Neutrophil (primary cell): ENCODE results near the gene THBS4.

ENCODE experiments used
- H3K27ac ChIP-seq: fragments of 200-600 bp; sonication (generic); 2 replicates; pipeline ENCODE4 v1.5.1; 2016; ENCODE audit warnings: mild to moderate bottlenecking, moderate library complexity
- H3K27me3 ChIP-seq: fragments of 200-600 bp; sonication (generic); 2 replicates; pipeline ENCODE4 v1.6.0; 2016; ENCODE audit warnings: mild to moderate bottlenecking
- H3K36me3 ChIP-seq: fragments of 200-600 bp; sonication (generic); 2 replicates; pipeline ENCODE4 v1.5.1; 2017
- H3K4me1 ChIP-seq, 2 experiments: fragments of 200-600 bp in 1 of 2; sonication (generic) in 1 of 2; 1 replicate in 1 of 2; 2 replicates in 1 of 2; pipeline versions ENCODE4 v1.5.1 to v1.6.1; 2013 to 2016; ENCODE audit warnings: low read depth in 1 of 2, low read length in 1 of 2, mild to moderate bottlenecking in 1 of 2, moderate library complexity in 1 of 2; ENCODE audit not compliant: control insufficient read depth in 1 of 2, insufficient read depth in 1 of 2
- H3K4me3 ChIP-seq, 2 experiments: fragments of 200-600 bp in 1 of 2; sonication (generic) in 1 of 2; 1 replicate in 1 of 2; 2 replicates in 1 of 2; pipeline ENCODE4 v1.5.1; 2013 to 2016; ENCODE audit warnings: low read depth in 1 of 2, low read length in 1 of 2, mild to moderate bottlenecking in 1 of 2, moderate library complexity in 1 of 2
- H3K9me3 ChIP-seq: fragments of 200-600 bp; sonication (generic); 2 replicates; pipeline ENCODE4 v1.5.1; 2016
- TF ChIP-seq, protein P1 (sequence below): fragments of 200-600 bp; sonication (generic); IDR thresholded peaks from 2 replicates; pipeline ENCODE4 v1.5.1; 2016; ENCODE audit warnings: antibody characterized with exemption

The THBS4 gene

DNA sequence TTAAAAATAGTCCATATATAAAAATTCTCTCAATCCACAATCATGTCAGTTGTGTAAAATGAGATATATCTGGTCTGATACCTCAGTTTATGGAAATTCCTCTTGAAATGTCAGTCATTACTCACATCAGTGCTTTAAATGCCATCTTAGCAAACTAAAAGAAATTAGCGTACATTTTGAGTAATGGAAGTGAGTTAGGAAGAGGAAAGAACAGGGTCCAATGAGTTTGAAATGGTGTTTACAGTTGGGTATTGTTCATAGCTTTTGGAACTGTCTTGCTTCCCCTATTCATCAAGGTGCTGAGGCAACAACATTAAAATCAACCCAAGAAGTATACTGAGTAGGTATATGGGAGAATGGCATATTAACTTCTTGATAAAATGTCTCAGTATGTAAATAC is 35.4 kb upstream of the THBS4 start:
- TF ChIP-seq, protein P1, sequence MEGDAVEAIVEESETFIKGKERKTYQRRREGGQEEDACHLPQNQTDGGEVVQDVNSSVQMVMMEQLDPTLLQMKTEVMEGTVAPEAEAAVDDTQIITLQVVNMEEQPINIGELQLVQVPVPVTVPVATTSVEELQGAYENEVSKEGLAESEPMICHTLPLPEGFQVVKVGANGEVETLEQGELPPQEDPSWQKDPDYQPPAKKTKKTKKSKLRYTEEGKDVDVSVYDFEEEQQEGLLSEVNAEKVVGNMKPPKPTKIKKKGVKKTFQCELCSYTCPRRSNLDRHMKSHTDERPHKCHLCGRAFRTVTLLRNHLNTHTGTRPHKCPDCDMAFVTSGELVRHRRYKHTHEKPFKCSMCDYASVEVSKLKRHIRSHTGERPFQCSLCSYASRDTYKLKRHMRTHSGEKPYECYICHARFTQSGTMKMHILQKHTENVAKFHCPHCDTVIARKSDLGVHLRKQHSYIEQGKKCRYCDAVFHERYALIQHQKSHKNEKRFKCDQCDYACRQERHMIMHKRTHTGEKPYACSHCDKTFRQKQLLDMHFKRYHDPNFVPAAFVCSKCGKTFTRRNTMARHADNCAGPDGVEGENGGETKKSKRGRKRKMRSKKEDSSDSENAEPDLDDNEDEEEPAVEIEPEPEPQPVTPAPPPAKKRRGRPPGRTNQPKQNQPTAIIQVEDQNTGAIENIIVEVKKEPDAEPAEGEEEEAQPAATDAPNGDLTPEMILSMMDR: no peak
- Histone ChIP-seq H3K4me1 (no peaks in the 10 kb centered on the region), H3K27me3 (no peaks in the 10 kb centered on the region), H3K36me3 (no peaks in the 10 kb centered on the region), H3K27ac (no peak overlapping the region), H3K9me3 (no peaks in the 10 kb centered on the region), H3K4me3 (no peak overlapping the region)

DNA sequence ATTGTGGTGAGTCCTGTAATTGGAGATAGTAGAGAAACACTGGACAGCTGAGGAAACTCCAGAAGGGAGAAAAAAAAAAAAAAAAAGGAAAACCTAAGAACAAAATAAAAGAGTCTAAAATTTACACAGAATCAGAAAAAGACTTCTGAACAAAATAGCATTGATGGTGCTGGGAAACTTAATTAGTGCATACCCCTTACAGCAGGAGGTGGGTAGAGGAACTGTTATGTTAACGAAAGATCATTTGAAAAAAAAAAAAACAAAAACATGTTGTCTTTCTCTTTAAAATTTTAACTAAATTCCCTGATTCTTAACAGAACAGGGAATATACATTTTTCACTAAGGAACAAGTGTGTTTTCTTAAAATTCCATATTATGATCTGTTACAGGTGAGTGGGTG is 32.5 kb upstream of the THBS4 start:
- Histone ChIP-seq H3K36me3 (no peaks in the 10 kb centered on the region), H3K9me3 (no peaks in the 10 kb centered on the region), H3K4me3 (no peak overlapping the region), H3K4me1 (no peaks in the 10 kb centered on the region), H3K27me3 (no peaks in the 10 kb centered on the region), H3K27ac (no peak overlapping the region)
- TF ChIP-seq, protein P1: no peak

DNA sequence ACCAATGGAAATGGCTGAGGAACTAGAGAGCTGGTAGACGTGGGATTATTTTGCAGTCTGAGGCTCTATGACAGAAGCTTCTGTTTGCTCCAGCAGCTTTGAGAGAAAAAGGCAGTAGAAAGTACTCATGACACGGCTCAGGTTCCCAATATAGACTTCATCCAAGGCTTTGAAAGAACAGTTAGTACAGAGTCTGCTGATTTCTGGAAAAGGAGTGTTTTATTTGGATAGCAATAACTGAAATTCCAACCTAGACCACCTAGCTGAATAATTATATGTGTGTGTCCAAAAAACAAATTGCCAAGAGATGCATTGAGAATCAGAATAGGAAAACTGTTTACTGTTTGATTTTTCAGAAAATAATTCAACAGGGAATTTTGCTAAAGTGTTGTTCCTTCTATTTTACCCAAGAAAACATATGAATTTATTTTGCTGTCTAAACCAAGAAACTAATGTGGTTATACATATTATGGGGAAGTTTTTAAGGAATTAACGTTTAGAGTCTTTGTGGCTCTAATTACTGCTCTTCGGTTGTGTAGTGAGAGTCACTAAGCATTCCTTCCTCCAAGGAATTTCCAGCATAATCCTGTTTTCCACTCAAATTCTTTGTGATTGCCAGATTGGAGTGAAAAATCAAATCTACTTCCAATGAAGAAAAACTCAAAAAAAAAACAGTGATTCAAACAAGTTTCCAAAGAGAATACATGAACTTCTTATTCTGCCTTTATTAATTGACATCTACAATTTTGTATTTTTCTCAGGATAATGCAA is 26.0 kb upstream of the THBS4 start:
- H3K27me3 ChIP-seq: no peaks in the 10 kb centered on the region
- H3K36me3 ChIP-seq: no peaks in the 10 kb centered on the region
- TF ChIP-seq, protein P1: no peak

DNA sequence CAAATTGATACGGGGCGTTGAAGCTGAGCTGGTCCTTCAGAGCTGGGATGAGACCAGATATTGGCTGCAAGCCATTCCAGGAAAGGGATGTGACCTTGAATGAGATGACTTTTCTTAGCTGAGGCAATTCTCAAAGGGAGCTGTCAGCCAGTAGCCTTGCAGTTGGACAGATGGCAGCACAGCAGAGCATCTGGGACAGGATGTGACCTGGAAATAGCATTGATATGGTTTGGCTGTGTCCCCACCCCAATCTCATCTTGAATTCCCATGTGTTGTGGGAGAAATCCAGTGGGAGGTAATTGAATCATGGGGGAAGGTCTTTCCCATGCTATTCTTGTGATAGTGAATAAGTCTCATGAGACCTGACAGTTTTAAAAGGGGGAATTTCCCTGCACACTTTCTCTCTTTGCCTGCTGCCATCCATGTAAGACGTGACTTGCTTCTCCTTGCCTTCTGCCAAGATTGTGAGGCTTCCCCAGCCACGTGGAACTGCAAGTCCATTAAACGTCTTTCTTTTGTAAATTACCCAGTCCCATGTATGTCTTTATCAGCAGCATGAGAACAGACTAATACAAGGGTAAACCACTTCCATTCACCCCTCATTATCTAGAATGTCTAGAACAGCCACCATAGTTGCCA is 24.3 kb upstream of the THBS4 start:
- Histone ChIP-seq H3K36me3 (no peaks in the 10 kb centered on the region), H3K27ac (no peak overlapping the region), H3K27me3 (no peaks in the 10 kb centered on the region), H3K9me3 (no peaks in the 10 kb centered on the region), H3K4me3 (no peak overlapping the region), H3K4me1 (no peaks in the 10 kb centered on the region)
- TF ChIP-seq, protein P1: no peak

More for the DNA sequence above, 26.0 kb upstream of the THBS4 start:
- H3K27ac ChIP-seq: no peak overlapping the region
- no peaks in the 10 kb centered on the region for H3K4me1 ChIP-seq
- no peaks in the 10 kb centered on the region for H3K9me3 ChIP-seq
- H3K4me3 ChIP-seq: no peak overlapping the region

DNA sequence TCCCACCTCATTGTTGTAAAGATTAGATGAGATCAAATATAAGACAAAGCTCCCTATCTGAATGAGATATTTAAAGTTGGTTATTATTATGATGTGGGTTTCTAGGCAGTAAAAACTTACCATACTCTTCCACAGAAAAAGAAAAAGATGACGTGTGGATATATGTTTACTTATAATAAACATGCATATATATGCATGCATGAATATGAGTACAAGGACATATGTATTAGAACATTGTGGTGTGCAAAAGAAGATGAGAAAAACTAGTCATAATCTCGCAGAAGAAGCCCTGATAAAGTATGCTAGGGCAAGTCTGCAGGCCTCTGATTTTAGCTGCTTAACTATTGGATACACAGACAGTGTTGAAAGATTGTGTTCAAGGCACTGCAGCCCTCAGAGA is 10.1 kb upstream of the THBS4 start:
- H3K27me3 ChIP-seq: no peaks in the 10 kb centered on the region
- no peak overlapping the region for H3K27ac ChIP-seq
- no peaks in the 10 kb centered on the region for H3K36me3 ChIP-seq
- TF ChIP-seq, protein P1: no peak
- no peak overlapping the region for H3K4me3 ChIP-seq
- peaks cover 0 to 4% of the 10 kb centered on the region in 2 experiments for H3K4me1 ChIP-seq
- no peaks in the 10 kb centered on the region for H3K9me3 ChIP-seq
